Neural crest cell (in vitro differentiated cells): ENCODE data around the gene CYP11A1. TPM values are rescaled to one million over a fixed set of nuclear protein-coding genes. Genes with fewer than 3 reads are reported as not detected.
A peak's percentile ranks its signal among the peaks of the same experiment; 100 is the strongest.

Experiments
- DNase-seq: peaks from one replicate; pipeline ENCODE4 v3.0.0; 2021; ENCODE audit warnings: low read depth, mixed read lengths, low spot score
- H3K27ac Mint-ChIP-seq: one replicate; pipeline ENCODE4 v1.8.0; 2021; ENCODE audit warnings: mild to moderate bottlenecking, mixed read lengths; ENCODE audit not compliant: unreplicated experiment
- H3K27me3 Mint-ChIP-seq: 2 replicates; pipeline ENCODE4 v1.8.0; 2021; ENCODE audit warnings: low read depth, mild to moderate bottlenecking, mixed read lengths
- H3K36me3 Mint-ChIP-seq: 2 replicates; pipeline ENCODE4 v1.8.0; 2021; ENCODE audit warnings: low read depth, mild to moderate bottlenecking, mixed read lengths
- H3K4me1 Mint-ChIP-seq: 2 replicates; pipeline ENCODE4 v1.8.0; 2021; ENCODE audit warnings: mixed read lengths
- H3K4me3 Mint-ChIP-seq: one replicate; pipeline ENCODE4 v1.8.0; 2021; ENCODE audit warnings: mild to moderate bottlenecking, mixed read lengths
- H3K9me3 Mint-ChIP-seq: 2 replicates; pipeline ENCODE4 v1.8.0; 2021; ENCODE audit warnings: mixed read lengths
- total RNA-seq: library from RNA; stranded (reverse); gene quantifications from 2 replicates; pipeline ENCODE4 v1.2.1, GENCODE V29; 2021
- TF ChIP-seq, protein P1 (sequence below): fragments of 200-600 bp; sonication (generic); conservative IDR thresholded peaks from 2 replicates; pipeline ENCODE4 v1.5.0; 2021; ENCODE audit warnings: antibody characterized with exemption, mild to moderate bottlenecking

The CYP11A1 gene
- total RNA-seq, 1 donor from 2014 or later, result 0.77 TPM

DNA sequence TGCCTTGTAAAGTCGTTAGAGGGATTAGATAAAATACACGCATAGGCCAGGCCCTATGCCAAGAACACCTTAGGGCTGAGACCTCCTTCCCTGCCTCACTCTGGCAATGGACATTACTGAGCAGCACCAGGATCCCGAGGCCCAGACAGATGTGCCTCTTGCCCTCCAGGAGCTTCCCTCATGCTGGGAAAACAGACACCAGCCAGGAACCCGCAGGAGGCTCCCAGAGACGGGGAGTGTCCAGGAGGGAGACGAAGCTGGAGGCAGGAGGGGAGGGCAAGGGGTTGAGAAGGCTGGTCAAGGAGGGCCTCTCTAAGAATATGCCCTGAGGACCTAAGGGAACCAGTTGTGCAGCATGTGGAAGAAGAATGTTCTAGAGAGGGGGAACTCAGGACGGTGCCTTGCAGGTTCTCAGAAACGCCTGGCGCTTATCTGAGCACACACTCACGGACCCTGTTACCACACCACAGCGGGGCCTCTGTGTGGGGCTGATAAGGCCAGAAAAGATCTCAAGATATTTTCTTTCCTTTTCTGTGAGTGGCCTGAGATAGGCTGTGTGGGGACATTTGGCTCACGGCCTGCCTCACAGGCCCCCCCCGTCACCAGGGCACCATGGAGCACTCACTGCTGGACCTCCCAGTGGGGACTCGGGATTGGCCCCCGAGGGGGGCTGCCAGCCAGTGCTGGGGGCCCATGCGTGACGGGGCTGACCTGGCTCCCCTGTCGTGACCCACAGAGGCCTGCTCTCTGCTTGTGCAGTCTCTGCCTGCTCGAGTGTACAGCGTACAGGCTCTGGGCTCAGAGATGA is 22.0 kb upstream of the CYP11A1 start:
- no peak for DNase-seq
- Mint-ChIP-seq H3K9me3 (no peaks in the 10 kb centered on the region), H3K27me3 (no peaks in the 10 kb centered on the region), H3K4me3 (no peak overlapping the region), H3K36me3 (no peaks in the 10 kb centered on the region), H3K4me1 (peaks cover 10% of the 10 kb centered on the region), H3K27ac (peak overlapping the region; percentile 65)
- TF ChIP-seq, protein P1, sequence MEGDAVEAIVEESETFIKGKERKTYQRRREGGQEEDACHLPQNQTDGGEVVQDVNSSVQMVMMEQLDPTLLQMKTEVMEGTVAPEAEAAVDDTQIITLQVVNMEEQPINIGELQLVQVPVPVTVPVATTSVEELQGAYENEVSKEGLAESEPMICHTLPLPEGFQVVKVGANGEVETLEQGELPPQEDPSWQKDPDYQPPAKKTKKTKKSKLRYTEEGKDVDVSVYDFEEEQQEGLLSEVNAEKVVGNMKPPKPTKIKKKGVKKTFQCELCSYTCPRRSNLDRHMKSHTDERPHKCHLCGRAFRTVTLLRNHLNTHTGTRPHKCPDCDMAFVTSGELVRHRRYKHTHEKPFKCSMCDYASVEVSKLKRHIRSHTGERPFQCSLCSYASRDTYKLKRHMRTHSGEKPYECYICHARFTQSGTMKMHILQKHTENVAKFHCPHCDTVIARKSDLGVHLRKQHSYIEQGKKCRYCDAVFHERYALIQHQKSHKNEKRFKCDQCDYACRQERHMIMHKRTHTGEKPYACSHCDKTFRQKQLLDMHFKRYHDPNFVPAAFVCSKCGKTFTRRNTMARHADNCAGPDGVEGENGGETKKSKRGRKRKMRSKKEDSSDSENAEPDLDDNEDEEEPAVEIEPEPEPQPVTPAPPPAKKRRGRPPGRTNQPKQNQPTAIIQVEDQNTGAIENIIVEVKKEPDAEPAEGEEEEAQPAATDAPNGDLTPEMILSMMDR, result no peak

DNA sequence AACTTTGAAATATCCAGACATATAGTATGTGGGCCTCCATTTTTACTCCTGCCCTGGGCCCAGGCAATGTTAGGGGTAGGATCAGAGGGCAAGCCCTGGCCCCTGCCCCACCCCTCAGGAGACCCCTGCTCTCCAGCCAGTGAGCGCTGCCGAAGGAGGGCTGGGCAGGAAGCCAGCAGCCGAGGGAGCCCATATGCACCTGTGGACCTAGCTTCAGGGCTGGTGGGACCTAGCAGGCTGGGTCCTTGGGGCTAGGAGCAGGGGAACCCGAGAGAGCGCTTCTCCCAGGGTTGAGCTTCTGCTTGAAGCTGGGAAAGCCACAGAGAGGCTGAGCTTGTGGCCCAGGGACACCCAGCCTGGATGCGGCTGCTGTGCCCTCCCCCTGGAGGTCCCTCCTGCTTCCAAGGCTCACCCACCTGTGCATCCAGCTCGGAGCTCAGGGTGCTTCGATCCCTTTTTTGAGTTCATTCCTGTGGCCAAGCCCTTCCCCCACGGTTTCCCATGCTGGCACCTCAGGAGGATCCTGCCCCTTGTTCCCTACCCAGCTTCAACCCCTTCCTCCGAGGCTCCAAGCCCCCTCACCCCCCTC is 21.0 kb upstream of the CYP11A1 start:
- Mint-ChIP-seq H3K36me3 (no peaks in the 10 kb centered on the region), H3K27me3 (no peaks in the 10 kb centered on the region), H3K27ac (no peak overlapping the region), H3K4me3 (no peak overlapping the region), H3K9me3 (no peaks in the 10 kb centered on the region), H3K4me1 (peaks cover 10% of the 10 kb centered on the region)
- DNase-seq, result no peak
- TF ChIP-seq, protein P1, result no peak

DNA sequence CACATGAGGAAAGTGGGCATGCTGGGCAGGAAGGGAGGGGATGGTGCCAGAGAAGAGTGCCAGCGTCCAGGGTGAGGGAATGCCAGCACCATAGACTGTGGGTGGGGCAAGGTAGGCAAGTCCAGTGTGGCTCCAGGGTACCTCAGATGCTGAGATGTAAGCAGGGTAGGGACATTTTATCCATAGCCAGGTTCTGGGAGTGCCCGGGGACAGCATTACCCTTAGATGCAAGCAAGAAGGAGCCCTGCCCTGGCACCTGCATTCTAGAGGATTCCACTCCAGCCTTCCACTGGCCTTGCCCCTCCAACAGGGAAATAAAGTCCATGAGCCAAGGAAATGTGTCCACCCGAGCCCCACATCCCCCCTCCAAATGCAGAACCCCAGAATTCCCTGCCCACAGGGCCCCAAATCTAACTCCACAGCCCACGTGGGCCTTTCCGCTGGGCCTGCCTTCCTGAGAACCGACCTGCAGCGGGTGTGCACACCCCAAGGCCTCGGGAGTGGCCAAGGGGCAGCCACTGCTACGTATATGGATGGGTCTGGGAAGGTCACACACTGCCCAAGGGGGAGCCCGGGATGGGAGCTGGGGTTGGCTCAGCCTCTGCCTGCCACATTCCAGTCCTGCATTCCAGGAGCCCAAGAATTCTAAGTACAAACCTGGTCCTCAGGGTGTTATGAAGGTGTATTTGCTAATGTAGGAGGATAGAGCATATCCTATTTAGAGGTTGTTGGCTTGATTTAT is 20.3 kb upstream of the CYP11A1 start:
- Mint-ChIP-seq H3K36me3 (no peaks in the 10 kb centered on the region), H3K4me1 (peaks cover 9% of the 10 kb centered on the region)
- no peak for DNase-seq

DNA sequence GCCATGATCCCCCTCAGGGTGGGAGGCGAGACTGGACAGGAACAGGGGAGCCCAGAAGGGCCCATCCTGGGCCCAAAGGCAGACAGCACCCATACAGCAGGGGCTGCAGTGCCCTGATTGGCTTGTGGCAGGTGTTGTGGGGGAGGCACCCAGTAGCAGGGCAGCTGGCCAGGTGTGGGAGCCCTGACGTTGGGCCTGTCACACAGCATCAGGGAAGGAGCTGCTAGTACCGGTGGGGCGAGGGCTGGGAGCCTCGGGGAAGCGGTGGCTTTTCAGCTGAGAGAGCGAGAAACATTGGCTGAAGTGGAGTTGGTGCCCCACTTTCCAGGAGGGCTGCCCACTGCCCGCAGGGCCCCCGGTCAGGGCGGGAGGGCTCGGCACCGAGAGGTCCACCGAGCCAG is 19.7 kb upstream of the CYP11A1 start:
- TF ChIP-seq, protein P1, result no peak
- Mint-ChIP-seq H3K36me3 (no peaks in the 10 kb centered on the region), H3K9me3 (no peaks in the 10 kb centered on the region), H3K27ac (no peak overlapping the region), H3K4me1 (peaks cover 3% of the 10 kb centered on the region), H3K27me3 (no peaks in the 10 kb centered on the region), H3K4me3 (no peak overlapping the region)
- DNase-seq, result no peak

More for the DNA sequence above, 20.3 kb upstream of the CYP11A1 start:
- no peak overlapping the region for H3K27ac Mint-ChIP-seq
- TF ChIP-seq, protein P1, result no peak
- H3K4me3 Mint-ChIP-seq, result no peak overlapping the region
- no peaks in the 10 kb centered on the region for H3K9me3 Mint-ChIP-seq
- no peaks in the 10 kb centered on the region for H3K27me3 Mint-ChIP-seq

DNA sequence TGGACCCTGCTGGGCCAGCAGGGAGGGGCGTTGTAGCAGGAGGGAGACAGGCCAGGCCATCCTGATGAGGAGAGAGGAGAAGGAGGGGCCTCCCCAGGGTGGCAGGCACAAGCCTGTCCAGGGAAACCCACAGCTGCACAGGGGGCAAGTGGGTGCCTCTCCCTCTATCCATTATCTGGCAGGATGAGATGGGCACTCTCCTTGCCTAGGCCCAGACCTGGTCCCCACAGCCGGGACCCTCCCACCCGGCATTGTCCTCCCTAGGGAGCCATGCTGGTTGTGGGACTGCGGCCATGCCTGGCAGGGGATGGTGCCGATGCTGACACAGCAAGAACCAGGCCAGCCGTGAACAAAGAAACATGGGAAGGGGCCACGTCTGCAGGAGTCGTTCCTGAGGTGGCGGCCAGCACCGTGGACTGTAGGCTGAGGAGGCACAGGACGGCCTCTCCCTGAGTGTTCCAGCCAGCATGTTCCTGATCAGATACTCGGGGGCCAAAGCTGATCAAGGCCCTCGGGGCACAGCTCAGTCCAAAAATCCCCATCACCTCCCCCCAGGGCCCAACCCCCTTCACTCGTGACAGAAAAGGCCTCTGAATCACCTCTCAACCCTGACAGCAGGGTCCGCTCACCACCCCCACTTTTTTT is 19.2 kb upstream of the CYP11A1 start:
- no peak for DNase-seq
- Mint-ChIP-seq H3K27me3 (no peaks in the 10 kb centered on the region), H3K4me1 (peaks cover 3% of the 10 kb centered on the region), H3K36me3 (no peaks in the 10 kb centered on the region), H3K4me3 (no peak overlapping the region), H3K27ac (no peak overlapping the region), H3K9me3 (no peaks in the 10 kb centered on the region)
- TF ChIP-seq, protein P1, result no peak
